Colonic mucosa (tissue), 4 donors: Measurements from ENCODE around the gene CCDC170. TPM values are rescaled to one million over a fixed set of nuclear protein-coding genes. Genes with fewer than 3 reads are reported as not detected.

ENCODE experiments used
- DNase-seq: peaks from one replicate; pipeline ENCODE4 v3.0.0-alpha.2; 2020
- H3K27ac ChIP-seq: fragments of 200-600 bp; one replicate; pipeline ENCODE4 v1.8.0; 2021
- H3K27me3 ChIP-seq: fragments of 200-600 bp; one replicate; pipeline ENCODE4 v1.8.0; 2021
- H3K36me3 ChIP-seq: fragments of 200-600 bp; one replicate; pipeline ENCODE4 v1.8.0; 2021
- H3K4me1 ChIP-seq: fragments of 200-600 bp; one replicate; pipeline ENCODE4 v1.8.0; 2021; ENCODE audit warnings: mild to moderate bottlenecking
- H3K4me3 ChIP-seq: fragments of 200-600 bp; one replicate; pipeline ENCODE4 v1.8.0; 2021
- H3K9ac ChIP-seq, 2 donors: one replicate each; pipeline ENCODE4 v1.7.0; 2013; ENCODE audit warnings: control low read depth in 2 of 2, low read depth in 2 of 2, low read length in 2 of 2
- H3K9me3 ChIP-seq: fragments of 200-600 bp; one replicate; pipeline ENCODE4 v1.8.0; 2021
- CTCF ChIP-seq: fragments of 200-600 bp; IDR thresholded peaks from one replicate; pipeline ENCODE4 v1.8.0; 2022; ENCODE audit warnings: antibody characterized with exemption, mild to moderate bottlenecking
- intact Hi-C: fragments of 100-400 bp; cut with DNase I; formaldehyde crosslinking; loops from one replicate; pipeline ENCODE4 v1.14.1; 2022
- total RNA-seq, 2 donors: library from RNA; stranded (reverse); fragmentation: NEBNext Ultra II Directional in 1 of 2; extraction: Animal tissue kit (Norgen Biotek cat#: 25700) in 1 of 2; gene quantifications; one replicate each; pipeline ENCODE4 v1.2.1, GENCODE V29; 2021
- donor health status: healthy.
- donor health status: DM: no; HTN: no; CAD: no.
- donor health status: DM: no; HTN: no; CAD: no.

Gene CCDC170
- total RNA-seq, 2 donors from 2014 or later, result 0.77 to 0.86 TPM

GRCh38 chr6:151501511-151502136, 7.8 kb downstream of the CCDC170 start:
- intact Hi-C loops, result no loop called here

GRCh38 chr6:151502499-151502898, 8.7 kb downstream of the CCDC170 start:
- Histone ChIP-seq H3K36me3 (no peaks in the 10 kb centered on the region), H3K9me3 (no peaks in the 10 kb centered on the region), H3K27me3 (no peaks in the 10 kb centered on the region), H3K4me1 (no peaks in the 10 kb centered on the region), H3K4me3 (no peak overlapping the region), H3K9ac (no peak overlapping the region), H3K27ac (no peak overlapping the region)
- intact Hi-C loops, result no loop called here
- TF ChIP-seq CTCF, result no peak
- DNase-seq, result no peak

More at GRCh38 chr6:151501511-151502136, 7.8 kb downstream of the CCDC170 start:
- no peaks in the 10 kb centered on the region for H3K36me3 ChIP-seq
- no peak for DNase-seq
- H3K27me3 ChIP-seq, result no peaks in the 10 kb centered on the region
- H3K4me1 ChIP-seq, result no peaks in the 10 kb centered on the region
- H3K4me3 ChIP-seq, result no peak overlapping the region
- H3K27ac ChIP-seq, result no peak overlapping the region
- no peaks in the 10 kb centered on the region for H3K9me3 ChIP-seq
- no peak for TF ChIP-seq CTCF
- no peak overlapping the region for H3K9ac ChIP-seq

GRCh38 chr6:151506761-151507160, 12.9 kb downstream of the CCDC170 start:
- H3K9ac ChIP-seq, result no peak overlapping the region
- intact Hi-C loops, result no loop called here
- no peaks in the 10 kb centered on the region for H3K9me3 ChIP-seq
- H3K27me3 ChIP-seq, result no peaks in the 10 kb centered on the region
- no peaks in the 10 kb centered on the region for H3K4me1 ChIP-seq
- no peak overlapping the region for H3K27ac ChIP-seq
- DNase-seq, result no peak
- TF ChIP-seq CTCF, result no peak
- H3K36me3 ChIP-seq, result no peaks in the 10 kb centered on the region
- no peak overlapping the region for H3K4me3 ChIP-seq

- H3K9me3 ChIP-seq, result no peaks in the 10 kb centered on the region
- no peaks in the 10 kb centered on the region for H3K36me3 ChIP-seq
- H3K27ac ChIP-seq, result no peak overlapping the region
- H3K9ac ChIP-seq, result no peak overlapping the region
- H3K4me3 ChIP-seq, result no peak overlapping the region
- no peaks in the 10 kb centered on the region for H3K27me3 ChIP-seq
- TF ChIP-seq CTCF, result no peak
- no peak for DNase-seq
- no peaks in the 10 kb centered on the region for H3K4me1 ChIP-seq
- intact Hi-C loops, result no loop called here
These were observed 15.2 kb downstream of the CCDC170 start for GRCh38 chr6:151509048-151509447.

- intact Hi-C loops, result no loop called here
- DNase-seq, result no peak
- no peak for TF ChIP-seq CTCF
- H3K4me3 ChIP-seq, result no peak overlapping the region
- H3K9ac ChIP-seq, result no peak overlapping the region
- no peaks in the 10 kb centered on the region for H3K4me1 ChIP-seq
- no peak overlapping the region for H3K27ac ChIP-seq
- no peaks in the 10 kb centered on the region for H3K9me3 ChIP-seq
- H3K36me3 ChIP-seq, result no peaks in the 10 kb centered on the region
- no peaks in the 10 kb centered on the region for H3K27me3 ChIP-seq
These were observed 18.7 kb downstream of the CCDC170 start for GRCh38 chr6:151512481-151512880.
